HG03432 (cell line): ENCODE measurements around the gene DGKI.

ENCODE experiments used
- ATAC-seq: cut with Tn5 transposase; IDR thresholded peaks from one replicate; pipeline ENCODE4 v1.9.1; 2021; ENCODE audit warnings: mild to moderate bottlenecking, moderate library complexity; ENCODE audit not compliant: unreplicated experiment

DGKI gene

DNA sequence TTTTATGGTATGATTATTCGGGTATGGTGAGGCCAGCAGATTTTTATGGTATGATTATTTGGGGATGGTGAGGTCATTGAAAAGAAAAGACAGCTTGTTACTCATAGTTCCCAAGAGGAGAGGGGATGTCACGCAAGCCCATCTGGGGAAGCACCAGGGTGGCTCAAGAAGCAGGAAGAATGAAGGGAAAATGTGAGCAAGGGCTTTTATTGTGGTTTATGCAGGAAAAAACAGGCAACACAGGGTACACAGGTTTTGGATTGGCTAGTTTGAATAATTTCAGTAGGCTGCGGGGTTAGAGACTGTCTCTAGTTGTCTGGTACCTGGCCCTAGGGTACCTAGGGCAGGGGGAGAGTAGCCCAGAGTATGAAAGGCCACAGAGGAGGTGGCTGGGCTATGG lies 26.8 kb upstream of the DGKI start:
- ATAC-seq: no peak

DNA sequence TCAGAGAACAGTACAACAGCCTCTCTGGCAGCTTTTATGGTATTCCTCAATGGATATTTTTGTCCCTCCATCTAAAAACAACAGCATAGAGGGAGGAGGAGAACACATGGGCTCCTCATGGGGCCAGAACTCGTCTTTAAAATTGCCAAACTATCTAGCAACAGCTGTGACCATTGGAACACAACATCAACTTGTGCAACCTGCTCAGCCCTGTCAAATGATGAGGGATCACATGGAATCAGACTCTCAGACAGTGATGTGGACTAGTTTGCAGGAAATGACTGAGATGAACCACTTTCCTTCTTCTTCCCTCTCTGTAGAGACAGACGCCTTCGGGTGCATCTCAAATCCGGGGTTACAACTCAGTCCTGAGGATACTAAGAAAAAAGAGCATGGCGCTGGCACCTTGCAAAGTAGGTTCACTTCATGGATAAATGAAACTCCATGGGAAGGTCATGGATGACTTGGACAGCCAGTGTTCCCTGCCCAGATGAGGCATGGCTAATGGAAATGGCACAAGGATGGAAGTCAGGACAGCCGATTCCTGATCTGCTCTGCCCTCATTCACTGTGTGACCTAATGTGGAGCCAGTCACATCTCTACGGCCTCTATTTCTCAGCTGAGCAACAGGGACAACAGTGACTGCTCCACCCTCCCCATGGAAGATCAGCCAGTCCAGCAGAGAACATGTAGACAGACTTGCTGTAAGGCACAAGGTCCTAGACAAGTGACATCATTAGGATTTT lies 24.6 kb upstream of the DGKI start:
- no peak for ATAC-seq

DNA sequence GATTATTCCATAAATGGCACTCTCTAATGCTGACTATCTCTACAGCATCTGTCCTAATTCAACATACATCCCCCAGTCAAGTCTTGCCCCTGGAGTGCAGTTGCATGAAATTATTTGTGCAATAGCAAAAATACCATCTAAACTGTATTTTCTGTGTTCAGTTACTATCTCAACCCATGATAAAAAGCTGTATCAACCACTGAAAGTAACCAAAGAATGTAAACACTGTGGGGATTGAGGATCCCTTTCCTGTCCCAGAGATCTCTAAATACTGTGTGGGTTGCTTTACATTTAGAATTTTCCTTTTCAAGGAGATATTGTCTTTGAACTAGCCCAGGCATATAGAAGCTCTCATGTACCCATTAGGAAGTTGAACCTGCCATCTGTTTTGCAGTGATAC lies 23.9 kb upstream of the DGKI start:
- no peak for ATAC-seq

DNA sequence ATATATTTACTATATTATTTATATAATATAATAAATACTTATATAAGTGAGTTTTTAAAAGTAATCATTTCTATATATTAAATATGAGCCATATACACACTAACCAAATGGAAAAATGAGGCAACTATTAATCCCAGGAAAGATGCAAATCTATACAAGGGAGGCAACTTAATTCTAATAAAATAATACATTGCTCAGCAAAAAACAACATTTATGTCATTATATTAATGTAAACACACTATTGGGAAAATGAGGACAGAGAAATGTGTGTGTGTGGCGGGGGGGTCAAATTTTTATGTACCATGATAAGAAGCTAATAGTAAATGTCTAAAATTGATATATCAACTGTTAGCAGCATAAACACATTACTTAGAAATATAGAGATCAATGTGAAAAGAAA lies 23.3 kb upstream of the DGKI start:
- no peak for ATAC-seq

DNA sequence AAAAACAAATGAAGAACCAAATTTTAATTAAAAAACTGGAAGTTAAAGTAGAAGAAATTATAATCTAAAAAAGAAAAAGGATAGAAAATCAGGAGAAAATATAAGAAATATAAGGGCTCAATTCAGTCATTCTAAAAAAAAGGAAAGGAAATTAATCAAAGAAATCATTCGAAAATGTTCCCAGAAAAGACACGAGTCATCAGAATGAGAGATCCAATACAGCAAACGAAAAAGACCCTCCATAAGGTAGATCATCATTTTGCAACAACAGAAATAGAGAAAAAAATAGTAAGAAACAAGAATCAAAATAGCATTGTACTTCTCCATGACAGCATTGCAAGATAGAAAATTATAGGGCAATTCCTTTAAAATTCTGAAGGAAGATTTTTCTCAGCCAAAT lies 22.5 kb upstream of the DGKI start:
- no peak for ATAC-seq

DNA sequence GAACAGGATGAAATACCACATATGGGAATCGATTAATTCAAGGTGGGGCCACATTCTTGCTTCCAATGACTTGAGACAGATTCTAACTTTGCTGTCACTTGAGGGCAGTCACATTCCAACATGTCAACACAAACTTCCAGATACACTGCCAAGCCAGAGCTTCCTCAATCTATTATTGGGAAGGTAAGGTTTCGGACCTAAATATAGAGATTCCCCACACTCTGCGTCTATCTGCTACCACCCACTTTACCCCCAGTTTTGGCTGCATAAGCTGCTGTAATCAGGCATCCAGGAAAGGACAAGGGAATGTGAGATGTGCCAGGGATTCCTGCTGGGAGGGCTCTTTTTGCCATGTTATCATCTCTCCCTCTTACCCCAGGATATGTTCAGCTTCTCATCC lies 20.5 kb upstream of the DGKI start:
- ATAC-seq: no peak

DNA sequence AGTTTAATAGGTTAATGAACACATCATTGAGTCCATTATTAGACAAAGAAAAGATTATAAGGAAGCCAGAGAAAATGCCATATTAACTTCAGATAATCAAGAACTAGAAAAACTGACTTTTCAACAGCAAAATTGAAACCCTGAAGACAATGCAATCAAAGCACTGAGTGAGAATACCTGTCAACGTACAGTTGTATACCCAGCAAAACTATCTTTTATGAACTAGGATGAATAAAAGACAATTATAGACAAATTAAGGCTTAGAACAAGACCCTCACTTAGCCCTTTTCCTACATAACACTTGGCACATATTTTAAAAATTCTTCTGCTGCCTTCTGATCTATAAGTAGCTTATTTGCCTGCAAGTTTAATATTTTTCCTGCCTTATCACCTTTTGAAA lies 19.0 kb upstream of the DGKI start:
- no peak for ATAC-seq

DNA sequence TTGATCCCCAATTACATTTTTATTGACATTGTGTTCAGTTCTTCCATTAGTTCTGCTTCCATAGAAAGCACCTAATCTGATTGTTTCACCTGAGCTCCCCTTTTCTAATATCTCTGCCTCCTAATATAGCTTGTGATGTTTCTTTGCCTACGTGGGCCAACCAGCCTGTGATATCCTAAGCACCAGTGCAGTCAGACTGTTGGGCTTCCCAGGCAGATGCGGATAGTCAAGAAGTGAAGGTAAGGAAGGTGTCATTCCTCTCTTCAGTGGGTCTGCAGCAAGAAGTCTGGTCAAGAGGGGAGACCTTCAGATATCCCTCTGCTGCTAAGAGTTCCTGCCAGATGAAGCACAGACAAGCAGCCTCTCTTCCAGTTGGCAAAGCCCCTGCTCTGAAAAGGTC lies 16.2 kb upstream of the DGKI start:
- ATAC-seq: no peak

DNA sequence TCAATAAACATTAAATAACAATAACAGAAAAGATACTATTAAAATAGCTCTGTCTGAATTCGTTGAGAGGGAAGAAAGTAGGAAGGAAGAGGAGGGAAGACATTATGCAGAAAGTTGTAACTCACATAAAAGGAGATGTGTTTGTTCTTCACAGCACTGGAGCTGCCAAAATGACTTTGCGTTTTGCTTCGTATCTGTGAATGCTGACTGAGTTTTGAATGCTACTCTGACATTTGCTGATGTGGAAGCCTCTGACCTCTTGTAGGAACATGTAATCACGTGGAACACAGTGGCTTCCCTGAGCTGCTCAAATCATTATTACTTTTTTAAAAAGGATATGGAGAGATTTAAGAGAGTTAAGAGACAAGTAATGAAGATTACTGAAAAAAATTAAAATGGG lies 15.6 kb upstream of the DGKI start:
- ATAC-seq: no peak

DNA sequence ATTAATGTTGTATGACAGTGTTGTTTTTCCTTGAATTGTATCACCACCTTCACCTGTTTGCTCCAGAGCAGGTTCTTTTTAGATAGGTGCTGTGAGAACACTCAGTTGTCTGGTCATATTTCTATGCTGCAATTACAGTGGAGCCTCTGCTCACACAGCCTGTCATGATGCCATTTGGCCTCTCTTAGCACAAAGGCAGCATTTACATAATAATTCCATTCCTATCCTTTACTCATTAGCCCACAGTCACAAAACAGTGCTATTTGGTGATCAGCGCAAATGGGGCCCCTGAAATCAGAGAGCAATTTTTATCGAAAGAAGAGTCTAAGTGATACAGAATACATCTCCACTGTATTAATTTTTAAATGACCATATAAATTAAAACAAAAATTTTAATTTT lies 13.8 kb upstream of the DGKI start:
- ATAC-seq: no peak

DNA sequence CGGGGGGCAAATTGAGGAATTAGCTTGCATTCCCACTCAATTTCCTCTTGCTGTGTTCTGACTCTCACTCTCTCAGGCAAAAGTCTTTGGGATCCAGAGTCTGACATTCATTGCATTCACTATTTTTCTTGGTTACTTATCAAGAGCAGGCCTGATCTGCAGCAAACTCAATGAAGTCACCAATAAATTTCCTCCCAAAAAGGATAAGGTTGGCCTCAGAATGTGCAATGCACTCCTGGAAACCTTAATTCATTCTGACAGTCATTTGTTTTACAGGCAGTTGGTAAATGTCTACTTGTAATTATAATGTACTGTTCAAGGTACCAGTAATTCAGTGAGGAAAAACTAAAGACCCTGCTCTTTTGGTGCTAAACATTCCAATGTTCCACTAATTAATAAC lies 6.3 kb upstream of the DGKI start:
- ATAC-seq: no peak

DNA sequence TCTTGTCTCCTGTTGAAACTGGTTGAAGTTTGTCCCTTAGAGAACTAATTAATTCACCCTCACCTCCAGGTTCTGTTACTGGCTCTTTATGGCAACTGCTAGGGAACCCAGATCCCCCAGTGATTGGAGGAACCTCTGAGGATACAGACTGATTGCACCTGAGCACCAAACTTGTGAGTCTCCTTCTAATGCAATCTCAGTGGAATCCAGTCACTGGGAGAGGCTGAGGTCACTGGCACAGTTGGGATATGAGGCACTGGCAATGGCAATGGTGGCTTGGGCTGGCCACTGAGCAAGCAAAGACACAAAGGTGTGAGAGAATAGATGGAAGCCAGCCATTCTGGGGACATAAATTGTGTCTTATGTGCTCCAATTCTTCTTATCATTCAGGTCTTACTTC lies 5.3 kb upstream of the DGKI start:
- no peak for ATAC-seq

DNA sequence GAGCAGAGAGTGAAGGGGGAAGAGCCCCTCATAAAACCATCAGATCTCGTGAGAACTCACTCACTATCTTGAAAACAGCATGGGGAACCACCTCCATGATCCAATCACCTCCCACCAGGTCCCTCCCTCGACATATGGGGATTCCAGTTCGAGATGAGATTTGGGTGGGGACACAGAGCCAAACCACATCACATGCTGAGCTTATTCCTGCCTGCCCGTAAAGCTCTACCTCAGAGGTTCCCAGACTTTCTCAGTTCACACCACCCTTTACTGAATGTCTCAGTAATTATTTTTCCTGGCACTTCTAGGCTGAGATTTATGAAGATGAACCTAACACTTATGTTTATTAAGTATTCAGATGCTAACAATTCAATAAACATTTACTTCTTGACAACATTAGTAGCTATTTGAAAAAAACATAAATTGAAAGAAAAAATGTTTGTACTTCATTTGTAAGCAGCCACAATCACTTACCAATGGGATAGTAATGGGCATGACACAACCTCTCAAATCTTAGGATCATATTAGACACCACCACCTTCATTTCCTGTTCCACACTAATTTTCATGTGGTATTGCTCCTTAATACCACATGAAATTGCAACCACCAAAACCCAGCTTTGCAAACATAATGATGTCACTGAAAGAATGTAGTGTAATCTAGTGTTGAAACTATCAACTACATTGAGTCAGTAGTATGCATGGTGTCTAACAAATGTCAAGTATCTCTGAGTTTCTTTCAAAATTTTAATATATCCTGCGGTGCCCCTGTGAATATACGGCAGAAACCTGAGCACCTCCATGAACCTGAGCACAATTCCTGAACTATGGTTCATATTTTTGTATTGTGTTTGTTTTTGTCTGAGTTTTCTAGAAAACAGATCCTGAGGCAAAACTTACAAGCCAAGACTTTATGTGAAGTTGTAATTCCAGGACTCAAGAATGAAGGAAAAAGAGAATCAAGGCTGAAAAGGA lies 4.5 kb upstream of the DGKI start:
- no peak for ATAC-seq

DNA sequence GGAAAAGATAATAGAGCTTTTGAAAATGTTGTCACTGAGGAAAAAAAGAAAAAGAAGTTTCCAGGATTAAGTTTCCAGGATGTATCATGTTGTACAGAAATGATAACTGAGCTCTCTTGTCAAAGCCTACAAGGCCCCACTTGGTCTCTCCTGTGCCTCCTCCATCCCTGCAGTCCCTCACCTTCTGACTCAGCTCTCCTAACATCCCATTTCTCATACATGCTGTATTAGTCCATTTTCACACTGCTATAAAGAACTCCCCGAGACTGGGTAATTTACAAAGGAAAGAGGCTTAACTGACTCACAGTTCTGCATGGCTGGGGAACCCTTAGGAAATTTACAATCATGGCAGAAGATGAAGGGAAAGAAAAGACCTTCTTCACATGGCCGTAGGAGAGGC lies 3.8 kb upstream of the DGKI start:
- no peak for ATAC-seq

DNA sequence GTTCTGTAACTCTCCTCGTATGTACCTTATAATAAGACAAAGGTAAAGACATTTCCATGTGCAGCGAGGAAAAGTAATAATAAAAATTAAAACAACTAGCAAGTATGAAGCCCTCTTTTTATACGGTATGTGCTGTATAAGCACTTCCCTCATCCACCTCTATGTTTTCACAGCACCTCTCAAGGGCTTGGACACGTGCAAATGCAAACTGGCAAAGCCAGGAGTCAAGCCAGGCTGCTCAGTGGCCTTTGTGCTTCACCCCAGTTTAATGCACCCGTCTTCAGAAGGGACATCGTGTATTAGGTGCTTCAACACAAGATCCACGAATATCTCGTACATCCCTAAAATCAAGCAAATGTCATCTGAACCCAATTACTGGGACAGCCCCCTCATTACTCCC lies 1.3 kb upstream of the DGKI start:
- no peak for ATAC-seq

DNA sequence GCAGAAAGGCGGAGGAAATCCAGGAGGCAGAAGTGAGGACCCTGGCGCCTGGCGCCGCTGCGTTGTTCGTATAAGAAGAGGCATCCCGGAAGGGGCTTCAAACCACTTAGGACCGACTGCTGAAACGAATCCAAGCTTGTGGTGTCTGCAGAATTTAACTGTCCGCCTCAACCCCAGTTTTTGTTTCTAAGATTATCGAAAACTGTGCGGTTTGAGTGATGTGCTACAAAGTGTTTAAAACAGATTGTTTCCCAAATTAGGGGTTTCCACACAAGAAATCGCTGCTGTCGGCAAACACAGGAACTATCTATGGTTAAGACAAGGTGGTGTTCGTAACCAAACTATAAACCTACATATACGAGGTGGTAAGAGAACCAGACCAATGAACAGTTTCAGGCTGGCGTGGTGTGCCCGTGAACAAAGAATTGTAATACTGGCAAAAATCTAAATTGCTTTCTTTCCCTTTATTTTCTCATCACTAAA lies 835 bp upstream of the DGKI start:
- no peak for ATAC-seq

DNA sequence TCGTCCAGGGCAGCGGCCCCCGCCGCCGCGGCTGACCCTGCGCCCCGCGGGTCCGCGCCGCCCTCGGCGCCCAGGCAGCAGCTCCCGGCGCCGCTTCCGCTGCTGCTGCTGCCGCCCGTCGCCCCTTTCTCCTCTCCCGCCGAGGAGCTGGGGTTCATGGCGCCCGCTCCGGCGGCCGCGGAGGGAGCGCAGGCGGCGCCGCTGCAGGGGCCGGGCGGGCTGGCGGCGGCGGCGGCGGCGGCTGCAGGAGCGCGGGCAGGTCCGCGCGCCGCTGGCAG lies 286 bp downstream of the DGKI start:
- ATAC-seq: no peak

DNA sequence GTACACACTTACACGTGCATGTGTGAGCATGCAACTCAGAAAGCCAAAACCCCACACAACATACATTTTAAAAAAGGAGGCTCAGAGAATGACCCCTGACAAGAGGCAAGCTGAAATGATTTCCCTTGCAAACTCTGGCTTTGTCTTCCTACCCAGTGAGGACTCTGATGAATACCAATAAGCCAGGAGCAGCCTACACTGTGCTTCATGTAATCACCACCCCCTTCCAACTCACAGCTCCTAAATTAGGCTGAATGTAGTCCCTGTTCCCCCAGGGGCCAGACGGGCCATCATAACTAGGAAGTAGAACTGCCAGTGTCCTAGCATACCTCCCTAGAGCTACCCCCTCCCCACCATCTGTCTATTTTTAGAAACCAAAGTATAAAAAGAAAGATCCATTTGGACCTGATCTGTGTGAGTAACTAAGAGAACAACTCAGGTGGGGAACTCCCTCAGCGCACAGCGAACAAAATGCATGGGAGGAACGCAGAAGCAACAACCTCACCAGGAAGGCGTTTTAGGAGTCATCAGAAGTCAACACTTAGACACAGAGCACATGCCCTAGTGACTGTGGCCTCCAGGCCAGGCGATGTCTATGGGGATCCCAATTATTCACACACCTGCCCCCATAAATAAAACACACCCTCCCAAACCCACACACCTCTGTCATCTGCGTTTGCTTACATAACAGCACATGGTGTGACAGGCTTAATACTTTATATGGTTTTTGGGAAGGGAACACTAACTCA lies 1.9 kb downstream of the DGKI start:
- ATAC-seq: no peak

DNA sequence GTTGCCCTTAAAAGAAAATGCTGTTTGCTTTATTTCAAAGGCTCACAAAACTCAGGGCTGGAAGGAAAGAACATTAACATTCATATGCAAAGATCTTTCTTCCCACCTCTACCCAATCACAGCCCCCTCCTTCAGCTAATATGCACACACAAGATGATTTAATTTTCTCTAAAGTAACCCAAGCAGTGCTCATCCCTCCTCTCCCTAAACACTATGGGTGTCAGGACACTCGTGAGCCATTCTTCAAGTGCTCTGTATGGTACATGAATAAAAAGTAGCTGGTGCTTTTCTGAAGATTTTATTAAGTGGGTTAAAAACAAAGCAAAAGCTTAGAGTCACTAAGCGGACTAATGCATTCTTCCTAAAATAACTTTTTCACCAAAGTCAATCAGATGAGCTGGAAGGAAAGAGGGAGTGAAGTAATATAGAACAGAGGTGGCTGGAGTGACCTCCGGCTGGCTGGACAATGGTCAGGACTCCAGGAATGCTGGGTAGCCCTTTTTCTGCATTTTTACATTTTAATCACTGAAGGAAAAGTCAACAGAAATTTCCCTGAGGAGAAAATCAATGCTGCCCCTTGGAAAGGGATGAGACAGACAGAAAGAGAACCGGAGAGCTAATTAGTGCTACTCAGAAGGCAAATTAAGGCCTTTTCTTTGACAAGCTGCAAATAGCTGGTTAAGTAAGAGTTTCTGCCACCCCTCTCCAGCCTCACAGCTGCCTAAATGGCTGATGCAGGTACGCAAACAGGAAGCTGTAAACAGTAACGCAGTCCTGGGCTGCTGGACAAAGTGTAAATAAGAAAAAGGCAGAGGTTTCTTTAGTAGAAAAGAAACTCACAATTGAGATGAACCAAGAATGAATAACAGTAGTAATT lies 6.6 kb downstream of the DGKI start:
- no peak for ATAC-seq

DNA sequence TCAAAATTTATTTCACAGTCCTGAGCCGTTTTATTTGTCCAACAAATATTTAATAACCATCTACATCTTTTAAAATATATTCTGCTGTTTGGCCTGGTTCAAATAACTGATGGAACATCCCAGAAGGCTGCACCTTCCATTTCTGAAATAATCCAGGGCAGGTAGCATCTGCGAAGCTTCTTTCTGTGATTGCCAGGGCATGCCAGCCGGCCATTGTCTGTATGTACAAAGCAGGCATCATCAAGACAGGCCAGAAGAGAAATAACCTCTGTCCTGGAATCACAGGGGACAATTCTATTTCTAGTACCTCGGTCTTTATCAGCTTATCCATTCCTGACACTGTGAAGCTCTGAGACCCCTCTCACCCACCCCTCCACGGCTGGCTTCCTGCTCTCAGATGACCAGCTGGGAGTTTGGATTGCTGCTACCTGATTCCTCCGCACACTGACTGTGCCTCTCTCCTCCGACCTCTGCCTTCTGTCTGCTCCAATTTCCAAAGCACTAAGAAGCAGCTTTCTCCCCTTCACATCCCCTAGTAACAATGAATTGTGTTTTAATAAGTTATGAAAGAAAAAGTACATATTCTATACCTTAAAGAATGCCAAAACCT lies 8.0 kb downstream of the DGKI start:
- ATAC-seq: no peak
